G401 (cell line): ENCODE results near the gene SYNGR3. TPM values are rescaled to one million over a fixed set of nuclear protein-coding genes. Genes with fewer than 3 reads are reported as not detected.
"Not testable (repeated sequence)": the region's sequence is repeated elsewhere in the genome, so short reads cannot be mapped to it uniquely, and the experiment has no call there.

Experiments
- DNase-seq: peaks from one replicate; pipeline ENCODE4 v3.0.0-alpha.2; 2015; ENCODE audit warnings: low spot score
- in situ Hi-C: cut with HindIII; loops from 2 replicates; pipeline ENCODE4 v1.10.0; 2016; ENCODE audit warnings: low sequenced_read_pairs, mixed read lengths
- total RNA-seq: library from RNA; depleted of rRNA; stranded (reverse); fragments of >200 nt; shearing (Covaris generic); gene quantifications from 2 replicates; pipeline ENCODE4 v1.2.3, GENCODE V29; 2014; rRNA removed

SYNGR3 gene, protein sequence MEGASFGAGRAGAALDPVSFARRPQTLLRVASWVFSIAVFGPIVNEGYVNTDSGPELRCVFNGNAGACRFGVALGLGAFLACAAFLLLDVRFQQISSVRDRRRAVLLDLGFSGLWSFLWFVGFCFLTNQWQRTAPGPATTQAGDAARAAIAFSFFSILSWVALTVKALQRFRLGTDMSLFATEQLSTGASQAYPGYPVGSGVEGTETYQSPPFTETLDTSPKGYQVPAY
- 30.5 and 36.7 TPM in 2 replicates for total RNA-seq

DNA sequence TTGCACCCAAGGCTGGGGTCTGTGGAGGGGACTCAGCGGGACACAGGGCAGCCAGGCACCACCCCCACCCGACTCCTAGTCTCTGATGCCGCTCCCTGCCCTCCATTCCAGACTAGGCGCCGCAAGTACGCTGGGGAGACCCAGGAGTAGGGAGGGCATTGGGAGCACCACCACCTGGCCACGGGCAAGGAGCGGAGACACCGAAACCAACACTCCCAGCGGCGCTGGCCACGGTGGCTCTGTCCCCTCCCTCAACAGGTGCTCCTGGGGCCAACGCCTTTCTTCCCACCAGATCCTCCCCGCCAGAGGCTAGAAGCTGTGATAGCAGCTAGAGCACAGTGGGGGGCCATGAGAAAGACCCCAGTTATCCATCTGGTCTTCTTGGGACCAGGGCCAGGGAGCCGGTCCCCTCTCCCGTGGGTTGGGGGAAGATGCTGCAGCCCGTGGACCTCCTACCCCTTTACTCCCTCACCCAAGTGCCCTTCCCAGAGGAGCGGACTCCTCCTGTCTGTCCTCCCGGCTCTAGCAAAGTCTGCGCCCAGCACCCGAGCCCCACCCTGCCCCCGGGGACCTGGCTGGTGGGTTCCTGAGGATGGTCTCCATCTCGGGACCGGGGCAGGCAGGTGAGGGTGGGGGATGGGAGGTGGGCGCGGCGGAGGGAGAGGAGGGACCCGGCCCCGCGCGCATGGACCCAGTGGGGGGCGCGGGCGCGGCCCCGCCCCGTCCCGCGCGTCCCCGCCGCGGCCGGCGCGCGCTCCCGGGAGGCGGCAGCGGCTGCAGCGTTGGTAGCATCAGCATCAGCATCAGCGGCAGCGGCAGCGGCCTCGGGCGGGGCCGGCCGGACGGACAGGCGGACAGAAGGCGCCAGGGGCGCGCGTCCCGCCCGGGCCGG is at the start of gene SYNGR3:
TSS of gene SYNGR3 (plus strand) at position 762 of the 892 bp plus-strand sequence. CDS start 133 bp downstream, outside the sequence.
- no peak for DNase-seq
- in situ Hi-C loops = no loop called here

DNA sequence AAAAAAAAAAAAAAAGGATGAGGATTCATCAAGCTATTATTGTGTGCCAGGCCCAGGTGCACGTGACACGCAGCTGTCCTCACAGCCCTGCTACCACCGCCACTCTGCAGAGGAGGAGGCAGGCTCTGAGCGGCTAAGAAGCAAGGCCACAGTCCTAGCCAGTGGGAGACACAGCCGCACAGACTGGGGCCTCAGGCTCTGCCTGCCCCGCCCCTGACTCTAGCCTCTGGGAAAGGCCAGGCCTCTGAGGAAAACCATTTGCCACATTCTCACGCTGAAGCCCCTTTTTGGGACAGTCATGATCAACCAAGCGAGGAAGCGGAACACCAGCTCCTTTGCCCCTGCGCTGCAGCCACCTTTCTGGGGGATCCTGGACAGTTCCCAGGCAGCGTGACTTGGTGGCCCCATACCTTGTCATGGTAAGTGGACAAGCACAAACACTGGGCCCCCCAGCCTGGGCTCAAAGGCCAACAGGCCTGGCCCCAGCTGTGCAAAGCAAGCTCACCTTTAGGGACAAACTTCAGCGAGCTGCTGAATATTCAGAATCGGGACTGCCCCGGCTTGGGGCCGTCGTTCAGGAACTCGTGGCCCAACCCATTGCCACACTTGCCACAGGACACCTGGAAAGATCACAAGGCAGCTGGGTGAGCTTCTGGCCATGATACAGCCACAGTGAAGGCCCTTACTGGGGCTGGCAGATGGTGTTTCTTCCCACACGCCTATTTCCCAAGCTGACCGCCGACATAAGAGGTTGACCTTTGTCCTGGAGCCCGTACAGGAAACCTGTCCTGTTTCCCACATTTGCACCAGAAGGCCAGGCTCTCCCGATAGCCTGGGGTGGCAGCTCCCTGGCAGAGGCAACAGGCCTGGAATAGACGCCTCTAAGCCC is 49.3 kb upstream of the SYNGR3 start:
- in situ Hi-C loops = no loop called here
- DNase-seq = no peak

DNA sequence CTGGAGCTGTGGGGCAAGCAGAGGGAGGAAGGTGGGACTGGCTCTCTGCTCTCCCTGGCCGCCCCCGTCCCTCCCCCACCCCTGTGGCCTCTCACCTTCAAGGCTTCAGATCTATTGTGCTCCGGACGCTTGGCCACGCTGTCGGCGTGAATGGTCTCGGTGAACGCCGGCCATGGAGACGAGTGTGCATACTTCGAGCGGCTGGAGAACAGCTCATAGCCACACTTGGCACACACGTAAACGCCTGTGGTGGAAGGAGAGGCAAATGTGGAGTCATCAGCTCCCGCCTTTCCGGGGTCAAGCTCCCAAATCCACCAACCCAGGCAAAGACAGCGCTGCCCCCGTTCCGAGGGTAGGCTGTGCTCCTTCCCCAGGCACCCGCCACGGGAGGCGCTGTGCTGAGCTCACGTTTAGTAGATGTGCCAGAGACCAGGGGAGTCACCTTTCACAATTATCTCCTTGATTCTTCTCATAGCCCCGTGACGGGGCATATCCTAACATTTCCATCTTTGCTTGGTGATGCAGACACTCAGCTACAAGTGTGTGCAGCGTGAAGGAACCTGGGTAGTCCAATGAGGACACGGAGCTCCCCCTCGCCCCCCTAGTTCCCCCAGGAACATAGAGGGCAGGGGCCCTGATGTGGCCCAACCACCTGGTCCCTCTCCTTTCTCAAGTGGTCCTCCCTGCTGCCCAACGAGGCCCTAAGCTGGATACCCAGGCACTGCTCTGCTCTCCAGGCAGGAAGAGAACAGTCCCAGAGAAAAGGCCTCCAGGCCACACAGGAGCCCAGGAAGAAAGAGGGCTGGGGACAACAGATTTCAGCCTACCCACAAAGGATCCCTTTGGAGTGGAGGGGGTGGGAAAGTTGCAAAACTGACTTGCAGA is 48.4 kb upstream of the SYNGR3 start:
- DNase-seq = no peak
- in situ Hi-C loops = no loop called here

DNA sequence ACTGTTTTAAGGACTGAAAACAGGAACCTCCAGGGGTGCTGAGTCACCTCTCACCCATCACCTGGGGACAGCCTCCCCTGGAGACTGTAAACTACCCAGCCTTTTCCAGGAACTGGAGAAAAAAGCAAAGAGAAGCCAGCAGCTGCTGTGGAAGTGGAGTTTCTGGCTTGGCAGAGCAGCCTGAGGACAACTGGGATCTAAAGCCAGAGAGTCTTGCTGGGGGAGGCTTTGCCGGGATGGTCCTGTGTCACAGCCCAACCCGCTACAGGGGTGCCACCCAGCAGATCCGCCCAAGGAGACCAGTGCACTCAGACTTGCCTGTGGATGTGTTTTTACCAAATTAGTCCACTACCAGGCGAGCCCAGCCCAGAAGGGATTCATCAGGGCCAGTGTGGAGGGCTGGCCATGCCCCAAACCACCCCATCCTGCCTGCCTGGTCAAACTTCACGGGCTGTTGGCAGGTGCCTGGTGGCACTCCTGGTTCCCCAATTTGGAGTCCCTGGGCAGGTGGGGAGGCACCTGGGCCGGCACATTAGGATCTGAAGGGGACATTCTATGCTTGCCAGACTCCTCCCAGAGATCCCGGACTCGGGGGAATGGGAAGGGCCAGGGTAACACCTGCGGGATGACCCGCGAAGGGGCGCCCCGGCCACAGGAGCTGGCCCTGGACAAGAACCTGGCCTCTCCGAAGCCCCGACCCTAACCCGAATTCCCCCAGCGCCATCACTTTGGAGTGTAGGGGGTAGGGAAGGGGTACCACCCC is 47.5 kb upstream of the SYNGR3 start:
- no peak for DNase-seq
- in situ Hi-C loops = no loop called here

DNA sequence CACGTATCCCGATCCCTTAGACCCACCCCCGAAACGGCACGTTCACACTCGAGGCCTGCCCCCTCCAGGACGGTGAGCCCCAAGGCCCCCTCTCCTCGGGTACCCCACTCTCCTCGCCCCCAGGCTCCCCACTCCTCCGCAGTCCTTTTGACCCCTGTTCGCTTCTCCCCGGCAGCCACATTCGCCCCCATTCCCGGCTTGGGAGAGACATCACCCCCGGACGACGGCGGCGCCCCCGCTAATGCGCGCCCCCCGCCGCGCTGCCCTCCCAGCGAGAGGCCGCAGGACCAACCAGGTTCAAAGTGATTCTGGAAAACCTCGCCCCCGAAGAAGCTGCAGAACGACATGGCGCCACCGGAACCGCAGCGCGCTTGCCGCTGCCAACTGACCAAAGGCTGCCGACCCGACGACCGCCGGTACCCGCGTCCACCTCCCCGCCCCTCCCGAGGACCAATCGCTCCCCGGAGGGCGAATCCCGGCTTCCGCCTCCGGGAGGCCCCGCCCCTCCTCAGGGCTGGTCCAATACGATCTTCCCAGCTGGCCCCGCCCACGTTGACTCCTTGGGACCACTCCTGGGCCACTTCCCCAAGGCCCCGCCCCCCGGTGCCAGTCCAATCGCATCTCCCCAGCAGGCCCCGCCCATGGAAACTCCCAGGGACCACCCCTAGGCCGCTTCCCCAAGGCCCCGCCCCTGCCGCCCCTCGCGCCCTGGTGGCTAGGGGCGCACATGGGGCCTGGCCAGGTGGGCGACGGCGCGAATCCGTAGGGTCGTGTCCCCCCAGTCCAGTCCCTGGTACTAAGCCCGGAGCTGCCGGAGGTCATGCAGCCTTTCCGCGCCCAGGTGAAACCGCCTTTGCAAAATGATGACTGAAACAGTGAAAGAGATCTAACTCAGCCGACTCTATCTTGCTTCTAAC is 46.7 kb upstream of the SYNGR3 start, which contains the start of gene MSRB1:
TSS of gene MSRB1 (minus strand) at position 390 of the 917 bp plus-strand sequence. CDS start at position 347, 43 bp downstream.
- peak; percentile 99 for DNase-seq
- in situ Hi-C loops = no loop called here

DNA sequence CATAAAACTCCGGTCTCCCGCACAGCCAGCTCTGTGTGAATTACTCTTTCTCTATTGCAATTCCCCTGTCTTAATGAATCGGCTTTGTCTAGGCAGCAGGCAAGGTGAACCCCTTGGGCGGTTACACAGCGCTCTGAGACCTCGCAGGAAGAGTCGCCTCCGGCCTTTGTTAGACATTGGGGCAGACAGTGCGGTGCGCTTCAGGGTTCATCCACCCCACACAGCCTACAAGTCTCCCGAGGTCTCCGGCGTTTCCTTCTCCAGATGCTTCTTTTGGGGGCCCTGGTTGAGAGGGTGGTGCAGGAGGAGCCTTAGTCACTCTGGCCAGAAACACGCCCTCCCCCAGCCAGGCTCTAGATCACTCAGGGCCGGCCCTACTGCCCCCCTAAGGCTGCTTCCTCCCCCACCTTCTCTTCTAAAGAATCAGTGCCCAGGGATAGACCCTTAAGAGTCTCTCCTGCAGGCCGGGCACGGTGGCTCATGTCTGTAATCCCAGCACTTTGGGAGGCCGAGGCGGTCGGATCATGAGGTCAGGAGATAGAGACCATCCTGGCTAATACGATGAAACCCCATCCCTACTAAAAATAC is 45.1 kb upstream of the SYNGR3 start:
- in situ Hi-C loops = no loop called here
- no peak for DNase-seq

DNA sequence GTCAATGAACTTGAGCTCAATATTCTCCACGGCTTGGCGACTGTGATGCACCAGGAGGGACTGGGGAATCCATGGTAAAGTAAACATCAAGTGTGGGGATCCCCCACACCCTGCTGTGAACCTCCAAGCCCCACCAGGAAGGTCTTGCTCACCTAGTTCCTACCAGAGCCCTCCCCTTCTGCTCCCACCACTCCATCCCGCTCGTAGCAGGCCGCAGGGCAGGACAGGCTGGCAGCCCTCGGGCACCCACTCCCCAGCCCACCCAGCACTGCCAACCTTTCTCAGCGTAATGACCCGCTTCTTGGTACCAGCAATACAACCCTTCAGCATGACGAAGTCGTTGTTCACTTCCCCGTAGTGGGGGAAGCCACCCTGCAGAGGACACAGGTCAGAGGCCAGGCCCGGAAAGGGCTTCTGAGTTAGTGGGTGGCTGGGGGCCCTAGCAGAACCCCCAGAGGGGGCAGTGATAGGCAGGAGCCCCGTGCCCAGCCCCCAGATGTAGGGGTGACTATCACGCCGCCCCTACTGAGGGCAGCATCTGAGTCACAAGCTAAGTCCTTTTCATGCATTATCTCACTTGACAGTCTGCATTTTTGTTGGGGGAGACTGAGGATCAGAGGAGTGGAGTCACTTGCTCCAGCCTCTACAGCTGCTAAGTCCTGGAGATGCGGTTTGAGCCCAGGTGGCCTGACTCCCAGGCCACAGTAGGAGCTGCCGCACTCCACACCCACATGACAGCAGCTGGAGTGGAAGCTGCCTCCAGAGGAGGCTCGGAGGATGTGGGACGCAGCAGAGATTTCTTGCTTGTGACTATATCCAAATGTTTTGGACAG is 44.0 kb upstream of the SYNGR3 start:
- in situ Hi-C loops = no loop called here
- DNase-seq = no peak

DNA sequence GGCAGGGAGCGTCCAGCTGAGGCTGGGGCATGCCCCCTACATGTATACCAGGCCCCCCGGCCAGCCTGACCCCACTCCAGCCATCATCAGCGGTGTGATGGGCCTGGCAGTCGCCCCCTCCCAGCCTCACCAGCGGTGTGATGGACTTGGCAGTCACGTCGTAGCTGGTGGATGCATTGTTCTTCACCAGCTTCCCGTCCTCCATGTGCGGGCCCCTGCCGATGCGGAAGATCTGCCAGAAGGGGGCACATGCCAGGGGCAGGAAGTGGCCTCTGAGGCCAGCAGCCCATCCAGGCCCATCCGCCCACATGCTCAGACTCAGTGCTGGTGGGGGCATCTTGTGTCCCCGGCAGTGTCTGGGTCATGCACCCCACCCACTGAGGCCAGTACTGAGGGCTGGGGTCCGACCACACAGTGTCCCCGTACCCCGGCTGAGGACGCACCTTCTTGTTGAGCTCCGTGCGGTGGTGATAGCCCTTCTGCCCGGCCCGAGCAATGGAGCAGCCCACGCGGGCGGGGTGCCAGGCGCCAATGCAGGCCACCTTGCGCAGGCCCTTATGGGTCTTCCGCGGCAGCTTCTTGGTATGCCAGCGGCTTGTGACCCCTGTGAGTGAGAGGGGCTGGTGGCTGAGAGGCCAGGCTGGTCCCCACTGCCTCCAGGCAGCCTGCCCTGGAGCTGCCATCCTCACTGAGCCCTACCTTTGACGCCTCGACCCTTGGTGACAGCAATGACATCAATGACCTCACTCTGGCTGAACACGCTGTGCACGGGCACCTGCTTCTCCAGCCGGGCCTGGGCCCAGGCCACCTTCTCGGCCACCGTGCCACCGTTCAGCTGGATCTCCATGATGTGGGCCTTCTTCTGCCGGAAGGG is 43.0 kb upstream of the SYNGR3 start:
- no peak for DNase-seq
- in situ Hi-C loops = no loop called here

DNA sequence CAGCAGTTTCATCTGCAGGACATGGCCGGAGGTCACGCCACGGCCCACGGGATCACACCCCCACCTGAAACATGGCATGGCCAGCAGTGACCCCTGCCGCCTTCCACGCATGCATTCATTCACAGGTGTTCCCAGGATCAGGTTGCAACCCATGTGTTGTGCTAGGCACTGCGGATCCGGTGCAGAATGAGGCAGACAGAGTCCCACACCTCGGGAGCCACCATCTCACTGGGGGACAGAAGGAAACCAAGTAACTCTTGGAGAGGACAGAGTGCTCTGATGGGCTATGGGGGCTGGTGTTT is 42.5 kb upstream of the SYNGR3 start:
- DNase-seq = no peak
- in situ Hi-C loops = no loop called here

DNA sequence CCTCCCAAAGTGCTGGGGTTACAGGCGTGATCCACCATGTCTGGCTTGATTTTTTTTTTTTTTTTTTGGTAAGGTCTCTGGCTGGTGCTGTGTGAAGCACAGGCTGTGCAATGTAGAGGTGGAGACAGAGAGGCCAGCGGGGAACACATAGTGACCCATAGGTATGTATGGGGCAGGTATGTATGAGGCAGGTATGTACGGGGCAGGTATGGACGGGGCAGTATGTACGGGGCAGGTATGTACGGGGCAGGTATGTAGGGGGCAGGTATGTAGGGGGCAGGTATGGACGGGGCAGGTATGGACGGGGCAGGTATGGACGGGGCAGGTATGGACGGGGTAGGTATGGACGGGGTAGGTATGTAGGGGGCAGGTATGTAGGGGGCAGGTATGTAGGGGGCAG is 40.3 kb upstream of the SYNGR3 start:
- no peak for DNase-seq
- in situ Hi-C loops = no loop called here

DNA sequence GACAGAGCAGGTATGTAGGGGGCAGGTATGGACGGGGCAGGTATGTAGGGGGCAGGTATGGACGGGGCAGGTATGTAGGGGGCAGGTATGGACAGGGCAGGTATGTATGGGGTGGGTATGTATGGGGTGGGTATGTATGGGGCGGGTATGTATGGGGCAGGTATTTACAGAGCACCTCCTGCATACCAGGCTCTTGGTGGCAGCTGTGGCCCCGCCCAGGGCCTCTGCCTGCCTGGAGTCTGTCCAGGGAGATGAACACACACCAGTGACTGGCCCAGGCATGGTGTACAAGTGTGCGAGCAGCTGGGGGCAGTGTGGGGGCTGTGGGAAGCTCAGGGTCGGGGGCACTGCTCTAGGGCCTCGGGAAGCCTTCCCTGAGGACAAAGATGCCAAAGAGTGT is 39.7 kb upstream of the SYNGR3 start:
- DNase-seq = no peak
- in situ Hi-C loops = no loop called here

DNA sequence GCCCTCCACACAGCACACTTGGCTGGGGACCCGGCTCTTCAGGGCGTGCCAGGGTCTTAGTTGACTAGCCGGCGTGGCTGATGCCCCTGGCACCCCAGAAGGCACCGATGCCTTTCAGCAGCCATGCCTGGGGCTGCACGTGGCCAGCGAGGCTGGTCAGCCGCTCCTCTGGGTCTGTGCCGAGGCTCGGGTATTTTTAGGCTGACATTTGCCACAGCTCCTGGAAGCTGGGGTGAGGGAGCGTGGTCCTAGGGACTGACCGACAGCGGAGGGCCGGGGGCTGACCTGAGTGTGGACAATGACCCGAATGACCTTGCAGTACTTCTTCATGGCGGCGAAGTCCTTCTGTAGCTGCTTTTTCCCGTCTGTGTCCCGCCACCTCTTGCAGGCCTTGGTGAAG is 39.2 kb upstream of the SYNGR3 start:
- in situ Hi-C loops = no loop called here
- no peak for DNase-seq

DNA sequence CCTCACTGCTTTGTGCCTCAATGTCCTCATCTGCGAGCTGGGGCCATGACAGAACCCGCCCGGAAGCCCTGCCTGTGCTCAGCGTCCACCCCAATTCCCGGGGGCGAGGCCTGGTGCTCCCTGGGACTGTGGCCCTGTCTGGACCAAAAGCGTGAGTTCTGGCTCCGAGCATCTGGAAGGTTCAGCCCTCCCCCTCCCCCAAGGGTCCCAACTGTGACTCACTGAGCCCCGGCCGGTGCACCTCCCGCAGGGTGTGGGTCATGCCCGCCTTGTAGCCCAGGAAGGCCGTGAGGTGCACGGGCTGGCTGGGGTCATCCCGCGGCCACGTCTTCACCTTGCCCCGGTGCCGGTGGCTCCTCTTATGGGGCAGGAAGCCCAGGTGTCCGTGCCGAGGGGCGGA is 36.0 kb upstream of the SYNGR3 start:
- DNase-seq = no peak
- in situ Hi-C loops = no loop called here

DNA sequence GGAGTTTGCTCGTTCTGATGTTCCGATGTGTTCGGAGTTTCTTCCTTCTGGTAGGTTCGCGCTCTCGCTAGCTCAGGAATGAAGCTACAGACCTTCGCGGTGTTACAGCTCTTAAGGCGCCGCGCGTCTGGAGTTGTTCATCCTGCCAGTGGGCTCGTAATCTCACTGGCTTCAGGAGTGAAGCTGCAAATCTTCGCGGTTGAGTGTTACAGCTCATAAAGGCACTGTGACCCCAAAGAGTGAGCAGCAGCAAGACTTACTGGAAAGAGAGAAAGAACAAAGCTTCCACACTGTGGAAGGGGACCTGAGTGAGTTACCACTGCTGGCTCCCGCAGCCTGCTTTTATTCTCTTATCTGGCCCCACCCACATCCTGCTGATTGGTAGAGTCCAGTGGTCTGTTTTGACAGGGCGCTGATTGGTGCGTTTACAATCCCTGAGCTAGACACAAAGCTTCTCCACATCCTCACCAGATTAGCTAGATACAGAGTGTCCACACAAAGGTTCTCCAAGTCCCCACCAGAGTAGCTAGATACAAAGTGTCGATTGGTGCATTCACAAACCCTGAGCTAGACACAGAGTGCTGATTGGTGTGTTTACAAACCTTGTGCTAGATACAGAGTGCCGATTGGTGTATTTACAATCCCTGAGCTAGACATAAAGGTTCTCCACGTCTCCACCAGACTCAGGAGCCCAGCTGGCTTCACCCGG is 32.2 kb upstream of the SYNGR3 start:
- in situ Hi-C loops, DNase-seq: not testable (repeated sequence)

DNA sequence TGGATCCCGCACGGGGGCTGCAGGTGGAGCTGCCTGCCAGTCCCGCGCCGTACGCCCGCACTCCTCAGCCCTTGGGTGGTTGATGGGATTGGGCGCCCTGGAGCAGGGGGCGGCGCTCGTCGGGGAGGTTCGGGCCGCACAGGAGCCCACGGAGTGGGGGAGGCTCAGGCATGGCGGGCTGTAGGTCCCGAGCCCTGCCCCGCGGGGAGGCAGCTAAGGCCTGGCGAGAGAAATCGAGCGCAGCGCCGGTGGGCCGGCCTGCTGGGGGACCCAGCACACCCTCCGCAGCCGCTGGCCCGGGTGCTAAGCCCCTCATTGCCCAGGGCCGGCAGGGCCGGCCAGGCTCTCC is 31.7 kb upstream of the SYNGR3 start:
- DNase-seq, in situ Hi-C loops: not testable (repeated sequence)
